GM12872 (cell line): ENCODE data around the gene ELF2.

ENCODE experiments used
- CTCF ChIP-seq: IDR thresholded peaks from 3 replicates; pipeline ENCODE4 v1.5.1; 2011; ENCODE audit warnings: low read depth, mild to moderate bottlenecking, low read length, moderate library complexity; ENCODE audit not compliant: insufficient read depth

Gene ELF2

GRCh38 chr4:139083607-139083955 lies 93.4 kb downstream of the ELF2 start:
- peak; percentile 45 for TF ChIP-seq CTCF

DNA sequence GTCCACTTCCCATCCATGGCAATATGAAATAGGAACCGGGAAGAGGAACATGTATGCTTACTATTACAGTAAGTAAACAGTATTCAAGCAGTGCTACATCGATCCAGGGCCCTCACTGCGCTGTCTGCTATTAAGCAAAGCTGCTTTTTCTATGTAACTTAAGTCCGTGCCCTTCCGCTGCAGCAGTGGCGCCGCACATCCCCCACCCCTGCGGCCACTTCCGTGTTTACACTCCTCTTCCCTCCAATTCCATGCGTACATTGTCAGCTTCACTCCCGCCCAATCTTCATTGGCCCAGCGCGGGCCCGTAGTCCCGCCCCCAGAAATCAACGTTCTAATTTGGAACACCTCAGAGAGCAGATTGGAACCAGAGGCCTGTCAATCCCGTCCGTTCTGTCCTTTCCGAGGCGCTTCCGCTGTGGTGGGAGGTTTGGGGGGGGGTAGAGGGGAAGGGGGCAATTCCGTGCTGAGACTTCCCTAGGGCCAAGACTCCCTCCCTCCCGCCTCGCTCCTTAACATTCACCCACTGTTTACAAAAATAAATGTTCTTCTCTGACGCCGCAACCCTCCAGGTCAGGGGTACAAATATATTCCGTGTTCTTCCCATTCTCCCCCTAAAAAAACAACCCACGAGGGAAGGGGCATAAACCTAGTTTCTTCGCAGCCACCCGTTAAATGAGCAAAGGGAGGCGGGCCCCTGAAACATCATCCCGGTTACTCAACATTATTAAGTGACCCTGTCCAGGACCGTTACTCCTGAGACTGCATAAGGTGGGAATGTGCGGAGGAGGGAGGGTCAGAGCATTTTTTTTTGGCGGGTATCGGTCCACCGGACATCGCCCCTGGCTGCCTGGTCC lies 94.0 kb downstream of the ELF2 start:
- TF ChIP-seq CTCF = no peak

DNA sequence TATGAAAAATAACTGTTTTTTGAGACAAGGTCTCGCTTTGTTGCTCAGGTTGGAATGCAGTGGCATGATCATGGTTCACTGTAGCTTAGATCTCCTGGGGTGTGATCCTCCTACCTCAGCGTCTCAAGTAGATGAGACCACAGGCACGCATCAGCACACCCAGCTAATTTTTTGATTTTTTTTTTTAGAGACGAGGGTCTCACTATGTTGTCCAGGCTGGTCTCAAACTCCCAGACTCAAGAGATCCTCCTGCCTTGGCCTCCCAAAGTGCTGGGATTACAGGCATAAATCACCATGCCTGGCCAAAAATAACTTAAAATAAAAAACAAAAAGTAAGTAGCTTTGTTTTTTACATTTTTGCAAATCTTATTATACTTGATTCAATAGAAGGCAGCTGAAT lies 98.1 kb downstream of the ELF2 start:
- TF ChIP-seq CTCF = no peak

- TF ChIP-seq CTCF = no peak
These were observed 99.3 kb downstream of the ELF2 start for GRCh38 chr4:139077567-139078355.

GRCh38 chr4:139076016-139076744 lies 100.8 kb downstream of the ELF2 start:
- no peak for TF ChIP-seq CTCF

DNA sequence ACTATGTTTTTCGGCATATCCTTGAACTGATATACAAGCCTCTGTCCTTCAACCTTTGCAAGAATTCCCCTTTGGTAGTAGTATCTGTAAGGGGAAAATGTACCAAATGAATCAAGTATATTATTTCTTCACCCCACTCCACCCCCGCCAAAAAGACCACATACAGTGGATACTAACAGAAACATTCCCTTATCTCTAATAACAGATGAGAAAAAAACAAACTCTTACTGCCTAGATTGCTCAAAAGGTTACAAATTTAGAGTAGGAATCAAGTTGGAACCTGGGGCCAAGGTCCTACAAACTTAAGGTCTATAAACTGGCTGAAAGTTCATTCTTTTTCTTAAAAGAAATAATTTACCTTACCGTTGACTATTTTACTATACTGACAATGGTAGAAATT lies 116.4 kb downstream of the ELF2 start:
- no peak for TF ChIP-seq CTCF

DNA sequence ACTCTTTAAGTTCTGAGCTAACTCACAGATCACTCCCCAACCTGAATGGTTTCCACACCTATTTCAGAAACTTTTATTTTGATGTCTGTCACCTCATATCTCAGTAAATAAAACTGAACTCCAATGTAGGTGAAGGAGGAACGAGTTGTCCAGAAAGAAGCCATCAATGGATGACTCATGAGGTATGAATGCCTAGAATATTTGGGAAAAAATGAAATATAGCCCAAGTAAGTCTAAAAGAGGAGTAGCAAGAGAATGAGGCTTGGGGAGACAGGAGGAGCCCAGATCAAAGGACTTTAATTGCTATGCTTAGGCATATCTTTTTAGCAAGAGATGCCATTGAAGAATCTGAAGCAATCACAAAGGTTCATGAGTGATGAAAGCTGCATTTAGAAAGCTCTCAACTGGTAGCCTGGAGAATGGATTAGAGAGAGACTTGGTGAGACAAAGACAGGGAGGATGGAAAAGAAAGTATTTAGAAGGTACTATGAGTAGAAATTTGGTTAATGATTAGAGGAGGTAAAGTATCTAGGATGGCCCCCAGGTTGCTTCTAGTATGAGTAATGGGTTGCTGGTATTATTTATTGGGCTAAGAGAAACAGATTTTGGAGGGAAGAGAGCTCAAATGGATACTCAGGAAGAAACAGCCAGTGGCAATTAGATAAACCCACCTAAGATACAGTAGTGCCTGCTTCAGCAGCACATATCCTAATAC lies 122.1 kb downstream of the ELF2 start:
- TF ChIP-seq CTCF = no peak
